Skeletal muscle satellite cell (primary cell): Measurements from ENCODE around the gene KCNN3.

Experiments used
- H3K27me3 ChIP-seq: 2 replicates; pipeline ENCODE4 v1.7.0; 2013; ENCODE audit warnings: low read length; ENCODE audit not compliant: control insufficient read depth, insufficient read depth
- H3K36me3 ChIP-seq: 2 replicates; pipeline ENCODE4 v1.7.0; 2013; ENCODE audit warnings: mild to moderate bottlenecking, control low read depth, low read length; ENCODE audit not compliant: insufficient read depth
- H3K4me1 ChIP-seq: 2 replicates; pipeline ENCODE4 v1.7.0; 2013; ENCODE audit warnings: low read length; ENCODE audit not compliant: control insufficient read depth, insufficient read depth
- H3K4me2 ChIP-seq: 2 replicates; pipeline ENCODE4 v1.7.0; 2013; ENCODE audit warnings: mild to moderate bottlenecking, low read length
- H3K4me3 ChIP-seq: 2 replicates; pipeline ENCODE4 v1.7.0; 2013; ENCODE audit warnings: low read length
- H3K9ac ChIP-seq: 2 replicates; pipeline ENCODE4 v1.7.0; 2013; ENCODE audit warnings: mild to moderate bottlenecking, low read depth, low read length, moderate library complexity
- H3K9me3 ChIP-seq: replicated peaks from 2 replicates; pipeline ENCODE4 v1.7.0; 2013; ENCODE audit warnings: mild to moderate bottlenecking, control low read depth, low read length

KCNN3 gene

GRCh38 chr1:154866257-154867063, 3.6 kb downstream of the KCNN3 start:
- no peak overlapping the region for H3K9ac ChIP-seq
- H3K27me3 ChIP-seq, result peaks cover 70% of the 10 kb centered on the region
- H3K9me3 ChIP-seq, result no peaks in the 10 kb centered on the region
- no peaks in the 10 kb centered on the region for H3K36me3 ChIP-seq
- H3K4me3 ChIP-seq, result peak overlapping the region; percentile 13
- peaks cover 68% of the 10 kb centered on the region for H3K4me1 ChIP-seq
- peak overlapping the region; percentile 65 for H3K4me2 ChIP-seq

GRCh38 chr1:154865442-154866256, 4.4 kb downstream of the KCNN3 start:
- Histone ChIP-seq H3K27me3 (peaks cover 62% of the 10 kb centered on the region), H3K4me3 (no peak overlapping the region), H3K4me2 (no peak overlapping the region), H3K9ac (no peak overlapping the region), H3K4me1 (peaks cover 73% of the 10 kb centered on the region), H3K9me3 (no peaks in the 10 kb centered on the region), H3K36me3 (no peaks in the 10 kb centered on the region)

- Histone ChIP-seq H3K27me3 (peaks cover 51% of the 10 kb centered on the region), H3K9me3 (no peaks in the 10 kb centered on the region), H3K9ac (no peak overlapping the region), H3K4me1 (peaks cover 73% of the 10 kb centered on the region), H3K4me2 (no peak overlapping the region), H3K36me3 (no peaks in the 10 kb centered on the region), H3K4me3 (no peak overlapping the region)
These were observed 5.7 kb downstream of the KCNN3 start for GRCh38 chr1:154864189-154864975.

- H3K27me3 ChIP-seq, result peaks cover 48% of the 10 kb centered on the region
- no peaks in the 10 kb centered on the region for H3K9me3 ChIP-seq
- H3K9ac ChIP-seq, result no peak overlapping the region
- H3K4me3 ChIP-seq, result no peak overlapping the region
- no peak overlapping the region for H3K4me2 ChIP-seq
- H3K4me1 ChIP-seq, result peaks cover 65% of the 10 kb centered on the region
- no peaks in the 10 kb centered on the region for H3K36me3 ChIP-seq
These were observed 6.5 kb downstream of the KCNN3 start for GRCh38 chr1:154863315-154864174.

- Histone ChIP-seq H3K9me3 (no peaks in the 10 kb centered on the region), H3K4me1 (peaks cover 59% of the 10 kb centered on the region), H3K27me3 (peaks cover 42% of the 10 kb centered on the region), H3K4me3 (no peak overlapping the region), H3K36me3 (no peaks in the 10 kb centered on the region), H3K9ac (no peak overlapping the region), H3K4me2 (no peak overlapping the region)
These were observed 7.2 kb downstream of the KCNN3 start for GRCh38 chr1:154862907-154863306.

- H3K4me1 ChIP-seq, result peaks cover 48% of the 10 kb centered on the region
- no peaks in the 10 kb centered on the region for H3K36me3 ChIP-seq
- no peaks in the 10 kb centered on the region for H3K9me3 ChIP-seq
- H3K4me3 ChIP-seq, result no peak overlapping the region
- no peak overlapping the region for H3K4me2 ChIP-seq
- H3K9ac ChIP-seq, result no peak overlapping the region
- peaks cover 38% of the 10 kb centered on the region for H3K27me3 ChIP-seq
These were observed 8.4 kb downstream of the KCNN3 start for GRCh38 chr1:154861607-154862094.

GRCh38 chr1:154860156-154860870, 9.8 kb downstream of the KCNN3 start:
- no peak overlapping the region for H3K4me3 ChIP-seq
- H3K4me1 ChIP-seq, result peaks cover 42% of the 10 kb centered on the region
- no peaks in the 10 kb centered on the region for H3K36me3 ChIP-seq
- no peak overlapping the region for H3K9ac ChIP-seq
- peaks cover 32% of the 10 kb centered on the region for H3K27me3 ChIP-seq
- no peak overlapping the region for H3K4me2 ChIP-seq
- no peaks in the 10 kb centered on the region for H3K9me3 ChIP-seq

GRCh38 chr1:154859786-154860155, 10.3 kb downstream of the KCNN3 start:
- H3K4me2 ChIP-seq, result no peak overlapping the region
- H3K4me3 ChIP-seq, result no peak overlapping the region
- peaks cover 42% of the 10 kb centered on the region for H3K4me1 ChIP-seq
- no peaks in the 10 kb centered on the region for H3K36me3 ChIP-seq
- no peaks in the 10 kb centered on the region for H3K9me3 ChIP-seq
- no peak overlapping the region for H3K9ac ChIP-seq
- H3K27me3 ChIP-seq, result peaks cover 30% of the 10 kb centered on the region

- H3K9me3 ChIP-seq, result no peaks in the 10 kb centered on the region
- H3K4me2 ChIP-seq, result no peak overlapping the region
- peaks cover 28% of the 10 kb centered on the region for H3K27me3 ChIP-seq
- no peaks in the 10 kb centered on the region for H3K36me3 ChIP-seq
- peaks cover 42% of the 10 kb centered on the region for H3K4me1 ChIP-seq
- no peak overlapping the region for H3K9ac ChIP-seq
- no peak overlapping the region for H3K4me3 ChIP-seq
These were observed 10.8 kb downstream of the KCNN3 start for GRCh38 chr1:154859151-154859785.
